Caco-2 (cell line): ENCODE data around the gene PCDHGB4. TPM values are rescaled to one million over a fixed set of nuclear protein-coding genes. Genes with fewer than 3 reads are reported as not detected.
"Not testable (repeated sequence)": the region's sequence is repeated elsewhere in the genome, so short reads cannot be mapped to it uniquely, and the experiment has no call there.

Experiments used
- BruUV-seq: library from RNA; stranded (reverse); fragments of 400-500 nt; replicated peaks from 2 replicates; lab custom pipeline; 2021; lab: Mats Ljungman, UMichigan
- CTCF ChIA-PET: fragments of 300-600 bp; sonication (Branson Sonifier 250); formaldehyde crosslinking; loops from one replicate; lab custom pipeline; 2022; ENCODE audit warnings: antibody characterized with exemption; lab: Charles Lee
- POLR2A ChIA-PET: fragments of 300-600 bp; sonication (Branson Sonifier 250); formaldehyde crosslinking; loops from one replicate; lab custom pipeline; 2022; ENCODE audit warnings: antibody characterized with exemption; lab: Charles Lee
- DNase-seq, 2 experiments: peaks; one replicate each; pipeline versions ENCODE4 v3.0.0 to v3.0.0-alpha.2; 2020 to 2022
- H3K27me3 ChIP-seq: replicated peaks from 2 replicates; pipeline ENCODE4 v1.6.0; 2011; ENCODE audit warnings: low read length; ENCODE audit not compliant: control insufficient read depth, insufficient read depth
- H3K36me3 ChIP-seq: 2 replicates; pipeline ENCODE4 v1.5.1; 2011; ENCODE audit warnings: low read length; ENCODE audit not compliant: control insufficient read depth, insufficient read depth
- H3K4me1 ChIP-seq: fragments of 250-450 bp; sonication (Bioruptor Pico); 2 replicates; pipeline ENCODE4 v1.5.1; 2020; ENCODE audit warnings: mild to moderate bottlenecking
- H3K4me3 ChIP-seq: 2 replicates; pipeline ENCODE4 v1.5.1; 2011; ENCODE audit warnings: low read depth, mild to moderate bottlenecking, control low read depth, low read length
- H3K9me3 ChIP-seq: fragments of 250-450 bp; sonication (Bioruptor Pico); 2 replicates; pipeline ENCODE4 v1.5.1; 2020; ENCODE audit warnings: mild to moderate bottlenecking, moderate library complexity
- H3K27ac Mint-ChIP-seq: one replicate; pipeline ENCODE4 v1.8.0; 2022; ENCODE audit warnings: mixed read lengths; ENCODE audit not compliant: unreplicated experiment
- H3K27me3 Mint-ChIP-seq: one replicate; pipeline ENCODE4 v1.8.0; 2022; ENCODE audit warnings: mixed read lengths; ENCODE audit not compliant: insufficient read depth, unreplicated experiment
- H3K36me3 Mint-ChIP-seq: one replicate; pipeline ENCODE4 v1.8.0; 2022; ENCODE audit warnings: mild to moderate bottlenecking, mixed read lengths; ENCODE audit not compliant: insufficient read depth, unreplicated experiment
- H3K4me1 Mint-ChIP-seq: one replicate; pipeline ENCODE4 v1.8.0; 2022; ENCODE audit warnings: low read depth, mixed read lengths; ENCODE audit not compliant: unreplicated experiment
- H3K4me3 Mint-ChIP-seq: one replicate; pipeline ENCODE4 v1.8.0; 2022; ENCODE audit warnings: mild to moderate bottlenecking, moderate library complexity, mixed read lengths; ENCODE audit not compliant: unreplicated experiment
- H3K9me3 Mint-ChIP-seq: one replicate; pipeline ENCODE4 v1.8.0; 2022; ENCODE audit warnings: mixed read lengths; ENCODE audit not compliant: unreplicated experiment
- CTCF ChIP-seq, 2 experiments: fragments of 200-600 bp in 1 of 2; IDR thresholded peaks; 1 replicate in 1 of 2; 2 replicates in 1 of 2; pipeline versions ENCODE4 v1.5.1 to v1.8.0; 2011 to 2022; ENCODE audit warnings: antibody characterized with exemption in 1 of 2, control low read depth in 1 of 2, inconsistent platforms in 1 of 2, low read depth in 1 of 2, low read length in 1 of 2, mild to moderate bottlenecking in 1 of 2, moderate library complexity in 1 of 2; ENCODE audit not compliant: insufficient read depth in 1 of 2, severe bottlenecking in 1 of 2, unreplicated experiment in 1 of 2
- intact Hi-C: fragments of 100-400 bp; cut with micrococcal nuclease; formaldehyde crosslinking; loops from one replicate; pipeline ENCODE4 v1.10.0; 2022; ENCODE audit not compliant: unreplicated experiment
- total RNA-seq: library from RNA; stranded (reverse); gene quantifications from 2 replicates; pipeline ENCODE4 v1.2.3, GENCODE V29; 2022

PCDHGB4 gene
- total RNA-seq, 1 experiment from 2014 or later: 0.14 TPM

DNA sequence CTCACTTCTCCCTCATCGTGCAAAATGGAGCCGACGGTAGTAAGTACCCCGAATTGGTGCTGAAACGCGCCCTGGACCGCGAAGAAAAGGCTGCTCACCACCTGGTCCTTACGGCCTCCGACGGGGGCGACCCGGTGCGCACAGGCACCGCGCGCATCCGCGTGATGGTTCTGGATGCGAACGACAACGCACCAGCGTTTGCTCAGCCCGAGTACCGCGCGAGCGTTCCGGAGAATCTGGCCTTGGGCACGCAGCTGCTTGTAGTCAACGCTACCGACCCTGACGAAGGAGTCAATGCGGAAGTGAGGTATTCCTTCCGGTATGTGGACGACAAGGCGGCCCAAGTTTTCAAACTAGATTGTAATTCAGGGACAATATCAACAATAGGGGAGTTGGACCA lies 43.8 kb downstream of the PCDHGB4 start:
- intact Hi-C loops: no loop called here
- peaks cover 48% of the 10 kb centered on the region for H3K9me3 Mint-ChIP-seq
- no peak for DNase-seq
- ChIA-PET POLR2A (interaction anchor here (0.7 kb wide), 1 partner anchor 1261 kb away, joined by 3 read pairs; no protein-coding TSS in a partner anchor), CTCF (no interaction called here)
- peaks cover 6% of the 10 kb centered on the region; the same call in 1 of the 2 replicates for H3K9me3 ChIP-seq
- no peak for TF ChIP-seq CTCF (IDR thresholded peaks at IDR 0.05; ENCODE audit: insufficient read depth in 1 of 2, low read depth in 1 of 2, low read length in 1 of 2, severe bottlenecking in 1 of 2, unreplicated experiment in 1 of 2)
- no peak overlapping the region for H3K4me3 Mint-ChIP-seq
- peaks cover 7% of the 10 kb centered on the region for H3K36me3 Mint-ChIP-seq
- no peak overlapping the region for H3K27ac Mint-ChIP-seq
- no peaks in the 10 kb centered on the region for H3K4me1 ChIP-seq
- no peak overlapping the region for H3K4me3 ChIP-seq
- H3K27me3 Mint-ChIP-seq: no peaks in the 10 kb centered on the region
- no peaks in the 10 kb centered on the region for H3K36me3 ChIP-seq
- H3K27me3 ChIP-seq: no peaks in the 10 kb centered on the region
- H3K4me1 Mint-ChIP-seq: no peaks in the 10 kb centered on the region
- BruUV-seq: no TSS peak

DNA sequence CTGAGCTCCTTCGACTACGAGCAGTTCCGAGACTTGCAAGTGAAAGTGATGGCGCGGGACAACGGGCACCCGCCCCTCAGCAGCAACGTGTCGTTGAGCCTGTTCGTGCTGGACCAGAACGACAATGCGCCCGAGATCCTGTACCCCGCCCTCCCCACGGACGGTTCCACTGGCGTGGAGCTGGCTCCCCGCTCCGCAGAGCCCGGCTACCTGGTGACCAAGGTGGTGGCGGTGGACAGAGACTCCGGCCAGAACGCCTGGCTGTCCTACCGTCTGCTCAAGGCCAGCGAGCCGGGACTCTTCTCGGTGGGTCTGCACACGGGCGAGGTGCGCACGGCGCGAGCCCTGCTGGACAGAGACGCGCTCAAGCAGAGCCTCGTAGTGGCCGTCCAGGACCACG lies 44.8 kb downstream of the PCDHGB4 start:
- H3K36me3 Mint-ChIP-seq, H3K9me3 ChIP-seq, DNase-seq, intact Hi-C loops, H3K36me3 ChIP-seq, H3K4me1 ChIP-seq, BruUV-seq, H3K4me3 Mint-ChIP-seq, H3K27me3 Mint-ChIP-seq, H3K27ac Mint-ChIP-seq, H3K27me3 ChIP-seq, H3K4me3 ChIP-seq, POLR2A ChIA-PET, H3K4me1 Mint-ChIP-seq, CTCF ChIA-PET: not testable (repeated sequence)
- peaks cover 48% of the 10 kb centered on the region for H3K9me3 Mint-ChIP-seq

GRCh38 chr5:141432726-141433125 lies 45.2 kb downstream of the PCDHGB4 start:
- DNase-seq, BruUV-seq, H3K27me3 ChIP-seq, intact Hi-C loops, H3K9me3 ChIP-seq, H3K27me3 Mint-ChIP-seq, POLR2A ChIA-PET, H3K4me1 Mint-ChIP-seq, H3K36me3 Mint-ChIP-seq, H3K27ac Mint-ChIP-seq, H3K36me3 ChIP-seq, H3K4me3 ChIP-seq, H3K4me3 Mint-ChIP-seq, CTCF ChIA-PET, H3K4me1 ChIP-seq: not testable (repeated sequence)
- H3K9me3 Mint-ChIP-seq: peaks cover 48% of the 10 kb centered on the region

GRCh38 chr5:141434006-141434405 lies 46.5 kb downstream of the PCDHGB4 start:
- no peaks in the 10 kb centered on the region for H3K27me3 ChIP-seq
- H3K4me3 ChIP-seq: no peak overlapping the region
- H3K4me3 Mint-ChIP-seq: no peak overlapping the region
- DNase-seq: no peak
- H3K27me3 Mint-ChIP-seq: no peaks in the 10 kb centered on the region
- intact Hi-C loops: no loop called here
- H3K36me3 ChIP-seq: no peaks in the 10 kb centered on the region
- H3K4me1 ChIP-seq: no peaks in the 10 kb centered on the region
- peaks cover 40% of the 10 kb centered on the region for H3K9me3 Mint-ChIP-seq
- H3K4me1 Mint-ChIP-seq: no peaks in the 10 kb centered on the region
- H3K36me3 Mint-ChIP-seq: peaks cover 7% of the 10 kb centered on the region
- ChIA-PET POLR2A (no interaction called here), CTCF (no interaction called here)
- H3K27ac Mint-ChIP-seq: no peak overlapping the region
- TF ChIP-seq CTCF (IDR thresholded peaks at IDR 0.05; ENCODE audit: insufficient read depth in 1 of 2, low read depth in 1 of 2, low read length in 1 of 2, severe bottlenecking in 1 of 2, unreplicated experiment in 1 of 2): no peak
- BruUV-seq: no TSS peak
- 0 out of 2 replicates have a peak, but pooled peaks cover 6% of the 10 kb centered on the region for H3K9me3 ChIP-seq
